HG02884 (cell line): ENCODE results near the gene DDIAS.
"Not testable (repeated sequence)": the region's sequence is repeated elsewhere in the genome, so short reads cannot be mapped to it uniquely, and the experiment has no call there.

ENCODE experiments used
- ATAC-seq: cut with Tn5 transposase; IDR thresholded peaks from one replicate; pipeline ENCODE4 v1.9.1; 2021; ENCODE audit warnings: mild to moderate bottlenecking, moderate library complexity; ENCODE audit not compliant: unreplicated experiment

The DDIAS gene

GRCh38 chr11:82890002-82890341, 11.6 kb upstream of the DDIAS start:
- no peak for ATAC-seq

GRCh38 chr11:82890936-82891335, 10.6 kb upstream of the DDIAS start:
- ATAC-seq, result no peak

- no peak for ATAC-seq
Observed at GRCh38 chr11:82892611-82893169, 8.8 kb upstream of the DDIAS start.

GRCh38 chr11:82895437-82896091, 6.0 kb upstream of the DDIAS start:
- peak; percentile 29 for ATAC-seq

GRCh38 chr11:82896183-82896582, 5.4 kb upstream of the DDIAS start:
- ATAC-seq, result no peak

- no peak for ATAC-seq
Observed at GRCh38 chr11:82898241-82898640, 3.3 kb upstream of the DDIAS start.

- ATAC-seq, result no peak
Observed at GRCh38 chr11:82899186-82899820, 2.2 kb upstream of the DDIAS start.

GRCh38 chr11:82899957-82900276, 1.6 kb upstream of the DDIAS start:
- peak; percentile 0 for ATAC-seq

- peak; percentile 75 for ATAC-seq
Observed at GRCh38 chr11:82900277-82901164, 1.0 kb upstream of the DDIAS start, which contains the start of gene PRCP. Gene PRCP (minus strand): TSS chr11:82900430. CDS start chr11:82900402, 28 bp downstream.

- no peak for ATAC-seq
Observed at GRCh38 chr11:82901922-82902485, 468 bp downstream of the DDIAS start.

GRCh38 chr11:82902880-82903279, 1.3 kb downstream of the DDIAS start:
- no peak for ATAC-seq

- ATAC-seq, result no peak
Observed at GRCh38 chr11:82903843-82904586, 2.5 kb downstream of the DDIAS start.

- ATAC-seq, result no peak
Observed at GRCh38 chr11:82906236-82906635, 4.7 kb downstream of the DDIAS start.

- ATAC-seq, result no peak
Observed at GRCh38 chr11:82906931-82907330, 5.4 kb downstream of the DDIAS start.

- ATAC-seq, result no peak
Observed at GRCh38 chr11:82907371-82907770, 5.8 kb downstream of the DDIAS start.

GRCh38 chr11:82908311-82908710, 6.8 kb downstream of the DDIAS start:
- ATAC-seq, result no peak

- ATAC-seq, result no peak
Observed at GRCh38 chr11:82909015-82909640, 7.6 kb downstream of the DDIAS start.

GRCh38 chr11:82919786-82920185, 18.2 kb downstream of the DDIAS start:
- not testable (repeated sequence) for ATAC-seq

- not testable (repeated sequence) for ATAC-seq
Observed at GRCh38 chr11:82920227-82920626, 18.7 kb downstream of the DDIAS start.
